GM20431 (cell line): Measurements from ENCODE around the gene PCSK6.
"Not testable (repeated sequence)": the region's sequence is repeated elsewhere in the genome, so short reads cannot be mapped to it uniquely, and the experiment has no call there.

Experiments used
- in situ Hi-C: fragments of 300-500 bp; cut with MseI, MboI; formaldehyde crosslinking; loops from one replicate; pipeline ENCODE4 v1.15.0; 2020; ENCODE audit warnings: low sequenced_read_pairs; ENCODE audit not compliant: unreplicated experiment

Gene PCSK6

GRCh38 chr15:101307048-101307896 is 182.2 kb downstream of the PCSK6 start:
- in situ Hi-C loops, result no loop called here

- in situ Hi-C loops, result no loop called here
Measured at GRCh38 chr15:101306341-101307047, 183.0 kb downstream of the PCSK6 start.

GRCh38 chr15:101305820-101306255 is 183.7 kb downstream of the PCSK6 start:
- in situ Hi-C loops, result no loop called here

- in situ Hi-C loops, result no loop called here
Measured at GRCh38 chr15:101303408-101303807, 186.1 kb downstream of the PCSK6 start.

- in situ Hi-C loops, result loop anchor here (10.0 kb wide), 1 partner anchor 348 kb away; no protein-coding TSS in a partner anchor
Measured at GRCh38 chr15:101296418-101297405, 192.8 kb downstream of the PCSK6 start.

- in situ Hi-C loops, result loop anchor here (10.0 kb wide), 1 partner anchor 349 kb away; no protein-coding TSS in a partner anchor
Measured at GRCh38 chr15:101295607-101296161, 193.8 kb downstream of the PCSK6 start.

- in situ Hi-C loops, result loop anchor here (10.0 kb wide), 1 partner anchor 350 kb away; no protein-coding TSS in a partner anchor
Measured at GRCh38 chr15:101294731-101295606, 194.5 kb downstream of the PCSK6 start, which contains the start of gene SNRPA1. SNRPA1 (minus strand) TSS chr15:101295248; CDS start chr15:101295178, 70 bp downstream.

- in situ Hi-C loops, result loop anchor here (10.0 kb wide), 1 partner anchor 352 kb away; no protein-coding TSS in a partner anchor
Measured at GRCh38 chr15:101293122-101293521, 196.4 kb downstream of the PCSK6 start.

- in situ Hi-C loops, result no loop called here
Measured at GRCh38 chr15:101288905-101289513, 200.5 kb downstream of the PCSK6 start.

GRCh38 chr15:101287342-101287741 is 202.2 kb downstream of the PCSK6 start:
- in situ Hi-C loops, result not testable (repeated sequence)

- in situ Hi-C loops, result no loop called here
Measured at GRCh38 chr15:101286471-101287114, 202.9 kb downstream of the PCSK6 start.

- in situ Hi-C loops, result no loop called here
Measured at GRCh38 chr15:101283931-101284330, 205.6 kb downstream of the PCSK6 start.

GRCh38 chr15:101280007-101280406 is 209.5 kb downstream of the PCSK6 start:
- in situ Hi-C loops, result no loop called here

GRCh38 chr15:101277943-101278564 is 211.5 kb downstream of the PCSK6 start:
- in situ Hi-C loops, result no loop called here

- in situ Hi-C loops, result no loop called here
Measured at GRCh38 chr15:101277038-101277822, 212.3 kb downstream of the PCSK6 start, which contains the start of gene SELENOS. SELENOS (minus strand) TSS chr15:101277485; CDS start chr15:101277417, 68 bp downstream.

- in situ Hi-C loops, result no loop called here
Measured at GRCh38 chr15:101276501-101277037, 212.9 kb downstream of the PCSK6 start.
